NCI-H1092 (cell line): Measurements from ENCODE around the gene NXPH1.
A peak's percentile ranks its signal among the peaks of the same experiment; 100 is the strongest.

ENCODE experiments used
- DNase-seq: peaks from one replicate; lab custom pipeline; 2025; lab: John Stamatoyannopoulos, UW

NXPH1 gene

GRCh38 chr7:8507566-8507965 is 74.2 kb downstream of the NXPH1 start:
- DNase-seq = no peak

- no peak for DNase-seq
Observed at GRCh38 chr7:8509621-8510020, 76.2 kb downstream of the NXPH1 start.

- no peak for DNase-seq
Observed at GRCh38 chr7:8511855-8512254, 78.4 kb downstream of the NXPH1 start.

GRCh38 chr7:8514781-8515519 is 81.5 kb downstream of the NXPH1 start:
- DNase-seq = no peak

- no peak for DNase-seq
Observed at GRCh38 chr7:8515640-8516185, 82.3 kb downstream of the NXPH1 start.

- DNase-seq = no peak
Observed at GRCh38 chr7:8516976-8517375, 83.6 kb downstream of the NXPH1 start.

GRCh38 chr7:8528311-8528710 is 94.9 kb downstream of the NXPH1 start:
- DNase-seq = no peak

GRCh38 chr7:8531991-8532515 is 98.6 kb downstream of the NXPH1 start:
- DNase-seq = no peak

GRCh38 chr7:8536431-8536830 is 103.0 kb downstream of the NXPH1 start:
- DNase-seq = no peak

- no peak for DNase-seq
Observed at GRCh38 chr7:8549046-8549445, 115.6 kb downstream of the NXPH1 start.

- no peak for DNase-seq
Observed at GRCh38 chr7:8560501-8560900, 127.1 kb downstream of the NXPH1 start.

- DNase-seq = no peak
Observed at GRCh38 chr7:8561449-8561848, 128.0 kb downstream of the NXPH1 start.

- DNase-seq = peak; percentile 24
Observed at GRCh38 chr7:8564281-8564680, 130.9 kb downstream of the NXPH1 start.

- no peak for DNase-seq
Observed at GRCh38 chr7:8566016-8566415, 132.6 kb downstream of the NXPH1 start.

GRCh38 chr7:8567626-8568025 is 134.2 kb downstream of the NXPH1 start:
- DNase-seq = no peak

- DNase-seq = no peak
Observed at GRCh38 chr7:8579661-8580194, 146.3 kb downstream of the NXPH1 start.

GRCh38 chr7:8581842-8582241 is 148.4 kb downstream of the NXPH1 start:
- DNase-seq = no peak

- DNase-seq = no peak
Observed at GRCh38 chr7:8582728-8583127, 149.3 kb downstream of the NXPH1 start.

- DNase-seq = no peak
Observed at GRCh38 chr7:8585591-8585990, 152.2 kb downstream of the NXPH1 start.

GRCh38 chr7:8590225-8590624 is 156.8 kb downstream of the NXPH1 start:
- DNase-seq = no peak

- DNase-seq = peak; percentile 38
Observed at GRCh38 chr7:8590791-8591190, 157.4 kb downstream of the NXPH1 start.

- no peak for DNase-seq
Observed at GRCh38 chr7:8591289-8591688, 157.9 kb downstream of the NXPH1 start.

GRCh38 chr7:8592167-8592566 is 158.8 kb downstream of the NXPH1 start:
- no peak for DNase-seq

- no peak for DNase-seq
Observed at GRCh38 chr7:8594115-8594514, 160.7 kb downstream of the NXPH1 start.
